ENCODE results near the gene PPM1K. TPM values are rescaled to one million over a fixed set of nuclear protein-coding genes. Genes with fewer than 3 reads are reported as not detected.
A peak's percentile ranks its signal among the peaks of the same experiment; 100 is the strongest.

Gene PPM1K
- total RNA-seq, 1 donor from 2014 or later = 12.0 TPM

DNA sequence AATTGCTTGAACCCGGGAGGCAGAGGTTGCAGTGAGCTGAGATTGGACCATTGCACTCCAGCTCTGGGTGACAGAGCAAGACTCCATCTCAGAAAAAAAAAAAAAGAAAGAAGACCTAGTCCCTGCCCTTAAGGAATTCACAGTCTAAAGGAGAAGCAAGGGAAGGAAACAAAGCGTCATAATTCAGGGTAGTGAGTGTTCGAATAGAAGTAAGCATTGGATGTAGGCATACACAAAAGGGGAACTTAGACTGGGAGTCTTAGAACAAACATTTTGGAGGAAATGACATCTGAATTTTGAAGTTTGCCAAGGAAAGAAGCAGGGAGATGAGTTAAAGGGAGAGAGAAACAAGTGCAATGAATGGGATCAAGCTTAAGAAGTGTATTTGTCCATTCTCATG, 32.4 kb downstream of the PPM1K start:
- no peak overlapping the region for H3K4me3 ChIP-seq (ENCODE audit: low read depth, low read length)
- no peak for DNase-seq (ENCODE audit: low read depth)
- TF ChIP-seq CTCF (conservative IDR thresholded peaks at IDR 0.05; ENCODE audit: low read depth, low read length) = no peak

GRCh38 chr4:88247148-88247547, 37.2 kb downstream of the PPM1K start:
- no peak overlapping the region for H3K4me3 ChIP-seq (ENCODE audit: low read depth, low read length)
- peak; percentile 4 for DNase-seq (ENCODE audit: low read depth)
- TF ChIP-seq CTCF (conservative IDR thresholded peaks at IDR 0.05; ENCODE audit: low read depth, low read length) = no peak

DNA sequence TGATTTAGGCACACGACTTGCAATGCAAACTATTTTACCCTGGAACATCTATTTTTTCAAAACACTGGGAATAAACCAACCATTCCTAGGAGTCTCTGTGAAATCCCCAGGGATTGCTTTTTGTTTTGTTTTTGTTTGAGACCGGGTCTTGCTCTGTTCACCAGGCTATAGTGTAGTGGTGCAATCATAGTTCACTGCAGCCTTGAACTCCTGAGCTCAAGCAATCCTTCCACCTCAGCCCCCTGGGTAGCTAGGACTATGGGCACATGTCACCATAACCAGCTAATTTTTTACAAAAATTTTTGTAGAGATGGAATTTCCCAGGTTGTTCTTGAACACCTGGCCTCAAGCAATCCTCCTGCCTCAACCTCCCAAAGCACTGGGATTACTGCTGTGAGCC, 37.8 kb downstream of the PPM1K start:
- H3K4me3 ChIP-seq (ENCODE audit: low read depth, low read length) = no peak overlapping the region
- no peak for DNase-seq (ENCODE audit: low read depth)
- TF ChIP-seq CTCF (conservative IDR thresholded peaks at IDR 0.05; ENCODE audit: low read depth, low read length) = no peak

DNA sequence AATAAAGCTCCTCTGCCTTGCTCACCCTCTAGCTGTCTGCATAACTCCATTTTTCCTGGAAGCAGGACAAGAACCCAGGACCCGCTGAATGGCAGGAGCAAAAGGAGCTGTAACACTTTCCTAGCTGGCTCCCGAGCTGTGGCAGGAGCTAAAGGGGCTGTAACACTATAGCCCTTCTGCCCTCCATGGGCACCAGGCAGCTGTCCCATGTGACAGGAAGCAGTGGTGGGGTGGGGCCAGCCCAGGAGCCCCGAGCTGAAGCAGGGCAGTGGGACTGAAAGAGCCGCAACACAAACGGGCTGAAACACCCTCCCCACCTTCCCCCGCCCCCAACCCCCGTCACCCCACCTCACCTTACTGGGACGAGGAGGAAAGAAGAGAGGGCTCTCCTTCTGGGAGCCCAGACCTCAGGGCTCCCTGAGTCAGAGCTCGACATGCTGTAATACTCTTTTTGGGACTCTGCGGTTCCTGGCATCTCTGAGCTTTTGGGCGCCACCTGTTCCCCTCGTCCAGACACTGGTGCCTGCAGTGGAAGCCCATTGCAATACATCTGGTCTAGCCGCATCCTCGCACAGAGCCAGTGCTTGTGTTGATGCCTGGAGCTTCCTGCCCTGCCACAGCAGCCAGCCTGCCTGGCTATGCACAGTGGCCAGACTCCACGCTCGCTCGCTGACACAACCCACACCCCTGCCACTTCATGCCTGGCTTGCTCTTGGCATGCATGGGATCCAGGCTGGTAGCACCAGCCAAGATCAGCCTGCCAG, 39.4 kb downstream of the PPM1K start:
- H3K4me3 ChIP-seq (ENCODE audit: low read depth, low read length) = no peak overlapping the region
- no peak for TF ChIP-seq CTCF (conservative IDR thresholded peaks at IDR 0.05; ENCODE audit: low read depth, low read length)
- DNase-seq (ENCODE audit: low read depth) = no peak

DNA sequence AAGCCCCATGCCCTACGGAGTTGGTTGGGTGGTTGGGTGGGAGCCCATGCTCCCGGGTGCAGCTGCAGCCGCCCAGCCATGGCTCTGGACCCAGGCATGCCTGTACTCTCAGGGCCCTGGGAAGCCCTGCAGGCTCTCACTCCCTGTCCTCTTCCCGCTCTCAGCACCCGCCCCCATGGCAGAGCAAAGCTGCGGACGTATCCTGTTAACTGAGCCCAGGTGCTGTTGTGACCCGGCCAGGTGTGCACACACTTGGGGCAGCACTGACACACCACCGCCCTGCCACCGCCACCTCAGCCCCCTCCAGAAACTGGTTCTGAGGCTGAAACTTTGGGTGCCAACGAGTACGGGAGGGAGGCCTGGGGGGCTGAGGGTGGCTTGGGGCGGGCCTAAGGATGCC, 40.3 kb downstream of the PPM1K start:
- TF ChIP-seq CTCF (conservative IDR thresholded peaks at IDR 0.05; ENCODE audit: low read depth, low read length) = no peak
- H3K4me3 ChIP-seq (ENCODE audit: low read depth, low read length) = no peak overlapping the region
- DNase-seq (ENCODE audit: low read depth) = no peak

DNA sequence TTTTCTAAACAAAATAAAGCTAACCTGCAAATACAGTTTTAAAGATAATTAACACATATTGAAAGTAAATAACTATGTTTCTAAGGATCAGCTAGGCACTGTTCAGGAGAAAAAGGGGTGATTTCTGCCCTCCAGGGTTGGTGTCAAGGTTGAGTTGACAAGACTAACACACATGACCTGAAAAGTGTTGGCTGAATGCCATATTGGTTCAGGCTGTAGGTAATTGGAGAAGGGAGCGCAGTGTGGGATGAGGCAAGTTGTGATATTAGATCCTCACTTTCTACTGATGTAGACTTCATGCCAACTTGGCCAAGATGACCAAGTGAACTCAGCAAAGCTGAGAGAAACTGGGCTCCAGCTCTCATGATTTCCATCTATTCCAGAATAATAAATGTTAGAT, 42.2 kb downstream of the PPM1K start:
- TF ChIP-seq CTCF (conservative IDR thresholded peaks at IDR 0.05; ENCODE audit: low read depth, low read length) = no peak
- no peak overlapping the region for H3K4me3 ChIP-seq (ENCODE audit: low read depth, low read length)
- DNase-seq (ENCODE audit: low read depth) = no peak

DNA sequence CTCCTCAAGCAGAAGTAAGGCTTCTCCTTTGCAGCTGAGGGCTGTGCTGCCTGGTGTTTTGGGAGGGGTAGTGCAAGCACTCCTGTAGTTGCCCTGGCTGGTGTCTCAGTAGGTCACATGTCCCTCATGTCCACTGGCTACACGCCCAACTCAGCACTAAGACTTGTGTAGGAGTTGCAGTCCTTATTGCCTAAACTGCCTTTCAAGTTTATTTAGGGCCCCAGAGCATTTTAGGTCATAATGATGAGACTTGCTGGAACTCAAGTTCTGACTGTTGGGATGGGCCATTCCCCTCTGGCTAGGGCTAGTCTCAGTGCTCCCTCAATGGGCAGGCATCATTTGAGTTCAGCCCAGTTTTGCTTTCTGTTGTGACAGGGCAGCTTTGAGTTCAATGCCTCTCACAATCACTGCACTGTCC, 44.1 kb downstream of the PPM1K start:
- H3K4me3 ChIP-seq (ENCODE audit: low read depth, low read length) = no peak overlapping the region
- TF ChIP-seq CTCF (conservative IDR thresholded peaks at IDR 0.05; ENCODE audit: low read depth, low read length) = no peak
- no peak for DNase-seq (ENCODE audit: low read depth)

Measured in epithelial cell of proximal tubule (primary cell).